NCI-H526 (cell line): ENCODE measurements around the gene FABP1.

ENCODE experiments used
- DNase-seq, 2 experiments: peaks; one replicate each; lab custom pipeline; 2025; lab: John Stamatoyannopoulos, UW

Gene FABP1

DNA sequence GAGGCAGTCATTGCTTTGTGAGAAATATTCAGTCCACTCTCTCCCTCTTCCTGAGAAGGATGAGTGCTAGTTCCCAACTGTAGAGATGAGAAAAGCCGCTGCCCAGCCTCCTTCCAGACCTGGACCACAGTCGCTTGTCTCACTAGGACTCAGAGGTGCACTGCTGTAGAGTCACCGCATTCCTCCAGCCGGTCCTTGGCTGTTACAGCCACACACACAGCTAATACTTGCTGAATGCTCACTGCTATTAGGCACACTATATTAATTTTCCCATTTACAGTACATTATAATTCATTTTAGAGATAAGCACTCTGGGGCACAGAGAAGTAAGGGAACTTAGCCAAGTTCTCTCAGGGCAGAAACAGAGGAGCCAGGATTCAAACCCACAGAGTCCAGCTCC is 10.0 kb upstream of the FABP1 start:
- DNase-seq: no peak

DNA sequence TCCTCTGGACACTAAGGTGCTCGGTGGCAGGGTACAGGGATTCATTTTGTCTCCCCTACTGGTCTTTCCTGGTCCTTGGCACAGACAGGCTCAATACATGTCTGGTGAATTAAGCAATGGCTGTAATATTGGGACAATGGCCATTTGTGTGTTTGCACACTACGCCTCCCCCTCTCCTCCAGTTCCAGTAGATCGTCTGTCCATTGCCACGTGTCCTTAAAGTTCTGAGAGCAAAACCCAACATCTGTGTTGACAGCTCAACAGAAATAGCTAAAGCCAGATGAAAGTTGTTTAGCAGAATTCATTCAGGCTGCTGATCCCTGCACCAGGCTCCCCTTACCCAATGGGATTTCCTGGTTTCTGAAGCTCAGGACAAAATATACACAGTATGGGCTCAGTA is 9.0 kb upstream of the FABP1 start:
- DNase-seq: no peak

DNA sequence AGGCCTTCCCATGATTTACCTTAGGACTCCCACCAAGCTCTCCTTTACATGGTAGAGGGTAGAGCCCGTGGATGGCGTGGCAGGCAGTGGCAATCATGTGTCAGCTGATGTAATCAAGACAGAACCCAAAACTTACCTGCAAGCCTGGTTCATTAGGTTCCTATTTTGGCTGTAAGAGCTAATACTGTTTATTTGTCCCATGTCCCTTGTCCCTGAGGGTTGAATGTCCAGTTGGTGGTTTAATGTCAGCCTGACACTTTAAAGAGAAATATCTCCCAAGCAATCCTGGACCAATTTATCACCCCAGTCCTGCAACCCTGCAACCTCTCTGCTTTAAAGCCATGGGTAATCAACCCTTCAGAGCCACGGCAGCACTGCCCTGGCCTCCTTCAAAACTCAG is 6.0 kb upstream of the FABP1 start:
- DNase-seq: no peak

DNA sequence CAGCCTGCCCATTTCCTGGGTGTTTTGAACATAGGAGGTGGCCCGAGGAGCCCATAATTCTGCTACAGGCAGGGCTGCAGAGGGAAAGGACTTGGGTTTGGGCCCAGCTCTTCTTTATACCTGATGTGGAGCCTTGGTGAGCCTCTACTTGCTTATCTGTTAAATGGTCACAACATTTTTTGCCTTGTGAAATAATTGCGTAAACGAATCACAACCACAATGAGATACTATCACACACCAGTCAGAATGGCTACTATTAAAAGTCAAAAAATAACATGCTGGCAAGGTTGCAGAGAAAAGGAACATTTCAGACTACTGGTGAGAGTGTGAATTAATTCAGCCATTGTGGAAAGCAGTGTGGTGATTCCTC is 4.1 kb upstream of the FABP1 start:
- DNase-seq: no peak

DNA sequence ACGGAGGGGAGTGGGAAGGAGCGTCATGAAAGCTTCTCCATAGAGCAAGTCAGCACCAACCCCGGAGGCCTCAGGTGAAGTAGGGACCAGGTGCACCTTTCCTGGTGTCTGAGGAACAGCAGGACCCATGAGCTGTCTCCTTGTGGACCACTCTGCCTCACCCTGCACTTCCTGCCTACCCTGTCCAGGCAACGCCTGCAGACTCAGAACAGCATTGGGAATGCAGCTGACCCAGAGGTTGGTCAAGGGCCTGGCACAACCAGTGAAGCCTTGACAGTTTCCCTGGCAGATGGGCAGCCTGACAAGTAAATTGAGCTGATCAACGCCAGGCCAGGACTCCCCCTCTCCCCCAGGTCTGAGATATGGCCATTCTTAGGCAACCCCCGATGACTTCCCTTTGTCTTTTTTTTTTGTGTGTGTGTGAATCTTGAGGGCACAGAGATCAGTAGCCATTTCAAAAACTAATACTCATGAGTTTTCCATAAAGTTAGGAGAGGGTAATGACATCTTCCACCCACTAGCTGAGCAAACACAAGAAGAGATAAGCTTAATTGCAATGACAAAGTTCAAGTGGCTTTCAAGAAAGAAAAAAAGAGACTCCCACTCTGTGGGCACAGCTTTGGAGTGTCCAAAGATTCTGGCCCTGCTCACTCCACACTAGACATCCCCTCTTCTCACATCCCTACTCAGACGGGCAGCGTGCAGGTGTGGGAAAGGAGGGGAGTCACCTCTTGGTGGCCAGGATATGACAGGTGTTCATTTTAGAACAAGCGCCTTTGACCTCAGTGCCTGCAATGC is 3.5 kb upstream of the FABP1 start:
- DNase-seq: no peak

DNA sequence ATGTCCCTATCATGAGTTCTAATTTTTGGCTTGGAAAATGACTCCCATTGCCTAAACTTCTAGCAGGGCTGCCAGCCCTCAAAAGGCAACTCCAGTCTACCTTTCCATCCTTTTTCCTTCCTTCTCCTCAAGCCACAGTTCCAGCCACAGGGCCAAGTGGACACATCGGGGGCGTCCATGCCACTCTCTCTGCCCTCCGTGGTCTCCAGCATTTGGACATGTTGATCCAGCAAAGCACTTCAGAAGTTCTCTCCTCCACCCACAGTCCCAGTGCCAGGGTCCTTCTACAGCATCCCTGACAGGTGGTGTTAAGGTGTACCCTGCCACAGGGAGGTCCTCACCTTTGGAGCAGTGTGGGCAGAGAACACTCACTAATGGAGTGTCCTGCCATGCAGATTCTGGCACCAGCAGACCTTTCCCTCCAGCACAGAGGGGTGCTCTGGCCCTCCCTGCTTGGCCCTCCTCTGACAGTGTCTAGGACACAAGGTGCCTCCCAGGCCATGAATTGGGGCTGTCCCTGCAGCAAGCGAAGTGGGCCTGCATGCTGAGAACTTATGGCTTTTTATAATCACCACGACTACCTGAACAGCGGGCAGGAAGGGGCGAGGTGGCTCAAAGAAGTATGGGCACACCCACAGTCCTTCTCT is 1.6 kb upstream of the FABP1 start:
- DNase-seq: no peak

DNA sequence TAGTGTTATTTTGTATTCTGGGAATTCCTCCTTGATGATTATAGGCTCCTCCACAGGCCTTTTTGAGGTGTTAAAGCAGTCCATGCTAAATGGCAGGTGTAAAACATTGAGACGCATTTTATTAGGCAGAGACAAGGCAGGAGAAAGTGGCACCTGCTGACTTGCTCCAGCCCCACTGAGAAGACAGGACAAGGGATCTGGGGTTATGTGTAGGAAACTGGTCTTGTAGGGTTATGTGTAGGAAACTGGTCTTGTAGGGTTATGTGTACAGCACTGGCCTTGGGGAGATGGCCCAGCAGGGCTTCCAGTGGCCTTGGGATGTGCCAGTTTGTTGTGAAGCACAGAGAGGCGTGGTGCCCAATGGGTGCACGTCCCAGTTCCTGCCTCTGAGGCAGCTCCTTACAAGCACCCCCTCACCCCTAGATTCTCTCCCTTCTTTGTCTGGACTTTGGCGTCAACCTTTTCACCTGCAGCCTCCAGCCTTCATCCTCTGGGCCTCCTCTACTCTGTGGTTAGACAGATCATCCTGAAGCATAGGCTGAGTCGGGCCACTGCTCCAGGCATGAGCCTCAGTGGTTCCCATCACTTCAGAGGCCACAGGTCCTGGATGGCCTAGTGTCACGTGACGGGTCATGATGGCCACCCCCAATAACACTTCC is 921 bp upstream of the FABP1 start:
- no peak for DNase-seq

DNA sequence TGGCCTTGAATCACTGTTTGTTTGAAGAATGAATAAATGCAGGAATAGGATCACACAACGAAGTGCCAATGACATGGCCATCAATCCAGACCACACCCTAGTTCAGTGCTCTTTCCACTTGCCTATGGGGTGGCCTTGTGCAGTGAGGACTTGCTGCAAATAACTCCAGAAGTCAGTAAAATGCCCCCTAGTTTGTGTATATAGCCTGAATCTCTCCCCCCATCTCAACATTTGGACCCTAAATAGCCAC is 299 bp downstream of the FABP1 start:
- DNase-seq: no peak

DNA sequence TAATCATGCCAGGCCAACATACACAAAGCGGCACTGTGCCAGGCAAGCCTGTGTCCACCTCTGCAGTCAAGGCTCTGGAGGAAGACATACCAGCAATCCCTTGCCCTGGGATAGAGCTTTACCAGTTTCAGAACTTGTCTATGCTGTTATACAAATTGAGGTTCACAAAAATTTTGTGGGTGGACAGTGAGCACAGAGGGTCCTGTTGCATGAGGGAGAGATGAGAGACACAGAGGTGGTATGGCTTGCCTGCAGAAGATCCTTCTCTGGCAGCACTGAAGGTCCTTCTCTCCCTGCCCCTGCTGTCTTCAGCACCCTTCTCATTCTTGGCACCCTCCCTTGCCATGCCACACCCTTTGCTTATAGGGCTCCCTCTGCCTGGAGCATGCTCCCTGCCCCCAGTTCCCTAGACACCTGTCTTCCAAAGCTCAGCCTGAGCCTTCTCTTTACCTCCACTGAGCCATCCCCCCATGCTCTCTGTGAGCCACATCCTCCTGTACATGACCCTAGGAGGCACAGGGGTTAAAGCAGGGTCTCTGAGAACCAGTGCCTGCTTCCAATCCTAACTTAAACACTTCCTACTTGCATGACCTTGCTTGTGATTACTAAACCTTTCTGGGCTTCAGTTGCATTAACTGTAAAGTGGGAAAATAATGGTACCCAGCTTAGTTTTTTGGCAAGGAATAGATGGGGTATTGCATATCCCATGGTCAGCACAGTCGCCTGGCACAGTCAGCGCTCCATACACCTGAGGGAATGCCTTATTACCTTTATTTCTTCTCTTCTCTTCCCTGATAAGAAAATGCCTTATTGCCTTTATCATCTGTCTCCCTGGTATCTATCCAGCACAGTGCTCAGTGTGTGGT is 857 bp downstream of the FABP1 start:
- DNase-seq: no peak

DNA sequence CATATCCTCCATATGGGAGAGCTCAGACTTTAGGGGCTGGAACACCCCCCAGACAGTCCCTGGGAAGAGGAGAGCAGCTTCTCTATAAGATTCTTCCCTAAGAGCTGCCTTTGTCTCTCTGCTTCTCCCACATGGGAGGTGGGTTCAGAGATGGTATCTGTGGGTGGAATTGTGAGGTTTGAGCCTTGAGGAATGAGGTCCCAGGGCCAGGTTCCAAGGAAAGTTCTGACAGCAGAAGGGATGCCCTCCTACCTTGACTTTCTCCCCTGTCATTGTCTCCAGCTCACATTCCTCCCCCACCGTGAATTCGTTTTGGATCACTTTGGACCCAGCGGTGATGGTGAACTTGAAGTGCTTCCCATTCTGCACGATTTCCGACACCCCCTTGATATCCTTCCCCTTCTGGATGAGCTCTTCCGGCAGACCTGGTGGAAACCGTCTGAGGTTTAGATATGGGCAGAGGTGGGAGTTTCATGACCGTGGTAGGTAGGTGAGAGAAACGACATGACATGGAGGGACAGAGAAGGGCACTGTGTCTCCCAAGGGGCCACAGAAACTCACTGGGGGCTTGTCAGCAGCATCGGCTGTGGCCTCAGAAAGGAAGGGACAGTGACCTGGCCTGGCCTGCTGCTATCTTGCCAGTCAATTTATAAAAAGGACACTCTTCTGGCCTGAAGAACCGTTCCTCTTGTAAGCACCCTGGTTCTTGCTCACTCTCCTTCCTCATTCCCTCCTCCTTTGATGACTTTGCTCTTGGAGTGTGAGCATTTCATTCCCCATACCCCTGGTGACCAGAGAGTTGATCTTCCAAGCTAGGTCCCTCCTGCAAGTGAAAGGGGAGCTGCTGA is 1.7 kb downstream of the FABP1 start:
- no peak for DNase-seq

DNA sequence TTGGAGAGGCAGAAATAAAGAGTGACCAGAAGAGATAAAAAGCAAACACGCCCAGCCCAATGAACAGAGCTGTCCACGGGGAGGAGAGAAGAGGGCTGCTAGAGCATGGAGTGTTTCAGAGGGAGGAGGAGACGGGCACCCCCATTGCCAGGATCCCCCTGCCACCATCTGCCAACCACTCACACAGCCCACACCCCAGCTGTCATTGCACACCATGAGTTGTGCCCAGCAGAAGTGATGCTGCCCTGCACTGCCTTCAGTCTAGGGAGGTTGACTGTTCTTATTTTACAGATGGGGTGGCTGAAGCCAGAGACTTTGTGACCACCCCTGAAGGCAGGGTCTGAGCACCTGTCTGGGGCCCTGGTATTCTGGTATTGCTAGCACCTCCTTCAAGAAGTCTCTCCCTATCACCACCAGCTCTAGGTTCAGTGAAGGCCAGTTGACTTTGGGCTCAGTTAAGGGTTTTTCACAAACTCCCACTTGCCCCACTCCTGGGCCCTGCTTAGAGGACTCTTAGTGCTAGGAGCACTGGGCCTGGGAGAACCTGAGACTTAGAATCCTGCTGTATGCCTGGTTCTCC is 2.4 kb downstream of the FABP1 start:
- no peak for DNase-seq

DNA sequence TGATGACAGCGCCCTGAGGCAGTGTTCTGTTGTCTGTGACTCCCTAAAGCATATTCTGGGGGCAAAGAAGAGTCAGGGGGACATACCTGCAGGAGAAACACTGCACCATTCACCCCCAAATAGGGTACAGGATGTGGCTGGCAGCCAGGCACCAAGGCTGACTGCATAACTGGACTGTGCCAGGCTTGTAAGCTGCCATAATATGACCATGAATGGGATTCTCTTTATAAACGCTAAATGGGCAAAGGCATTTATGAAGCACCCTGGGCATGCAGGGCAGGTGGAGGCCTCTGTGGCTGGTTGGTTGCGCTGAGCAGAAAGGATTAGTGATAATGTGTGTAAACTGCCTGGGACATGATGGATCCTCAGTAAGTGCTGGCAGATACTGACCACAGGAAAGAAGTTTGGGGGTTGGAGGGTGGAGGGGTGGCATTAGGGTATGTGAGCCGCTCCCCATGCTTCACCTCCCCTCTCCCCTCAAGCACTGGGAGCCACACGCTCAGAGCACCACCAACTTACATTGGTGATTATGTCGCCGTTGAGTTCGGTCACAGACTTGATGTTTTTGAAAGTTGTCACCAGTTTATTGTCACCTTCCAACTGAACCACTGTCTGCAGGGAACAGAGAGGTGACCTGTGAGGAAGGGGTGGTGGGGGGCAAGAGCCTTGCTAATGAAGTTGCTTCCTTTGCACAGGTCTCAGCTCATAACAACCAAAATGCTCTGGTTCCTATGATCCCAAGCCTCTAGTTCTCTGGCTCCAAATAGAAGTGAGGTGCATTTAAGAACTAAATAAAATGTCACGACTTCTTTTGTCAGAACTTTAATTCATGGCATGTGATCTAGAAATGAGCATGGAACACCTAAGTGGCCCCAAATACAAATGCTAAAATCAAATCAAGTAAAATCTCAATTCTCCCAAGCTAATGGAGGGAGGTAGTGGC is 3.6 kb downstream of the FABP1 start:
- no peak for DNase-seq

DNA sequence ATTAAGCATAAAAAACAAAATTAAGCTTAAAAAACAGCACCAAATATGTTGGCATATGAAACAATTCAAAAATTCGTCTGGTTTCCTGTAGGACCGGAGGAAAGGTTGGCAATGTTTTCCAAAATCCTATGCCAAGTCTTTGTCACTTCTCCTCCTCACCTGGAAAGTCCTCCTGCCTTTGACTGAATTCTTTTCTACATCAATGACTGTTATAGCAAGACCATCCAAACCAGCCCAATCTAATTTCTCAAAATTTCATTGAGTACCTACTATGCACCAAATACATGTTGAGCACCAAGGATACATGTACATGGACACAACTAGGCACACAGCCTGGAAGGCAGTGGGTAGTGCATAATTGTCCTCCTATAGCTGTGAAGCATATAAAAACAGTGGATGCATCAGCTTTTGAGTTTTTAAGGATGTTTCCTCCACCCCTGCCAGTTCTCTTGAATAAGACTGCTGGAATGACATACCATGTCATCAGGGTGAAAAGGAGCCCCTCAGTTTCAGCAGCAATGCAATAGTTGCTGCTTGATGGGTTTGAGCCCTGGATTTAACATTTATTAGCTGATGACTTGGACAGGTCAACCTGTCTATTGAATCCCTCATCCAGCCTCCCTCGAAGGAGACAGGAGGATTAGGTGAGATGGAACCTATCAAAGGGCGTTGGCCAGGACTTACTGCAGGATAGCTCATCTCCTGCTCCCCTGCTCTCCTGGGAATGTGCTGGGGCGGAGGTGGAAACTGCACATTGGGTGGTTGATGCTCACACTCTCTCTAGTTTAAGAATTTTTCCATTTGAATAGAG is 4.5 kb downstream of the FABP1 start:
- no peak for DNase-seq

DNA sequence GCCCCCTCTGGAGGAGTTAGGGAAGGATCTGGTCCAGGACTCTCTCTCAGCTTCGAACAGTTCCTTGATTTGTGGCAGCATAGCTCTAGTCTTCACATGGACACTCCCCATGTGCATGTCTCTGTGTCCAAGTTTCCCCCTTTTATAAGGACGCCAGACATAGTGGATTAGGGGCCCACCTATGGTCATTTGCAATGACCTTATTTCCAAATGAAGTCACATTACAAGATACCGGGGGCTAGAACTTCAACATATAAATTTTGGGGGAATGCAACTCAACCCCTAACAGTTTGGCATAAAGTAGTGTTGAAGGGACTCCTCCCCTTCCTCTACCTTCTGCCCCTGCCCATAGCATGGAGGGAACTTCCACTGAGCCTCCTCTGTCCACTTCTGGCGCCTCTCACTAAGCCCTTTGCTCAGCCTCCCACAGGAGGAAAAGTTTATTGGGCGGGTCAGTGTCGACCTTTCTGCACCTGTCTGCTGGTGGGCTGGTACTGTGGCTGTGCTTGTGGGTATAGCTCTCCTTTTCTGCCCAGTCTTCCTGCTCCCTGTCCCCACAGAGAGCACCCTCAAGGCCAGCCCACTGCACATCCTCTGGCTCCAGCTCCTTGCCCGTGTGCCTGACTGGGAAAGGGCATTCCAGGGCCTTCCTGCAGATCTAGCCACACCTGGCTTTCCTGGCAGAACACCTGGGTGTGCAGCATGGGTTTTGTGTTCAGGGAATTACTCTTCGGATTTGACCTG is 5.5 kb downstream of the FABP1 start:
- DNase-seq: no peak

DNA sequence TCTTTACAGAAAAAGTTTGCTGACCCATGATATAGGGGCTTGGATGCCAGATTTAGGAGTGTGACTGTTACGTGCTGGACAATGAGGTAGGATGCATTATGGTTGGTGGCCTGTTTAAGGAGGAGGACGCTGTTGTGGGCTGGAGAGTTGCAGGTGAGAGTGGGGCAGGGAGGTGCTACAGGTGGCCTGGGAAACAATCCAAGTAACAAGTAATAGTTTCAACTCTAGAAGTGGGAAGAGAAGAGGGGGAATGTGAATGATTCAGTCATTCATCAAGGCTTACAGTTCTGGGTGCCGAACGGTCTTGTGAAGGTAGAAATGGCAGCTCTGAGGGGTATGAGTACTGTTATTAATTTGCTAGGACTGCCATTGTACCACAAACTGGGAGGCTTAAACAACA is 6.2 kb downstream of the FABP1 start:
- DNase-seq: no peak

DNA sequence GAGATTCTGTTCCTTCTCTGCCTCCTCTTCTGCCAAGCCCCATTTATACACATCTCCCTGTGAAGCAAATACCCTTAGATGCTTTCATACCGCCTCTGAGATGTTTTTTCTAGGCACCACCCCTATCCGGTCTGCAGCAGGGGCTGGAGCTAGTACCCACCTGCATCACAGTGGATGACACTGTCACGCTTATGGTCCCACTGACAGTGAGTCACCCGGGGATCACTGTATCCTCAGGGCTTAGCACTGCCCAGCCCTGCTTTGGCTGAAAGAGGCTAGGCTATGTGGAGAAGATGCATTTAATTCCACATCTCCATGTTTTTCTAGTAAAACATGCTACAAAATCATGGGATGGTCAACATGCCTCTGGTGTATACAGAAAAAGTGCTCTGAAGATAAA is 9.9 kb downstream of the FABP1 start:
- no peak for DNase-seq

DNA sequence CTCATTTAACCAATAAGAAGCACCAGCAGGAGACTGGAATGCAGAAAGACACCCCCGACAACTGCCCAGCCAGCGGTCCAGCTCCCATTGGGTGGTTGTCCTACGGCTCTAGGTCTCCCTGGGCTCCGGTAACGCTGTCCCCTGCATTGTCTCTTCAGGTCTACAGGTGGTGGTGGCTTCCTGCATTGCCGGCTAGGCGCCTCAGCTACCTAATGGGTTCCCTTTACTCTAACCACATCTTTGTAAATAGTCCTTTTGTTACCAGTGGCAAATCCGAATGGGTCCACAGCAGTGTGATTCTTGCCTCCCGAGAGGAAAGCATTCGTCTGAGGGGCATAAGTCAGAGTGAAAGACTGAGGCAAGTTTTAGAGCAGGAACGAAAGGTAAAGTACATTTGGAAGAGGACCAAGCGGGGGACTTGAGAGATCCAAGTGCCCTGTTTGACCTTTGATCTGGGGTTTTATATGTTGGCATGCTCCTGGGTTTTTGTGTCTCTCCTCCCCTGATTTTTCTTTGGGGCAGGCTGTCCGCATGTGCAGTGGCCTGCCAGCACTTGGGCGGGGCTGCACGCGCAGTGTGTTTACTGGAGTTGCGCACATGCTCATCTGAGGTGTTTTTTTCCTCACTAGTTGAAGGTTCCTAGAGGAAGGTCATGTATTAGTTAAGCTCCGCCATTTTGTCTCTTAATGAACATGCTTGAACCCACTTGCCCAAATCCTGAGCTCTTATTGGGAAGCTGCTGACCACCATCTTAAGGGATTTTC is 11.0 kb downstream of the FABP1 start:
- no peak for DNase-seq
